ENCODE results near the gene MAL. TPM values are rescaled to one million over a fixed set of nuclear protein-coding genes. Genes with fewer than 3 reads are reported as not detected.

The MAL gene
- total and polyA plus RNA-seq, 2 of the 8 experiments (the other 6 are each of a cell fraction or from before 2014, with no cell fraction given), result not detected

GRCh38 chr2:95061601-95062183 lies 36.2 kb downstream of the MAL start:
- H3K56ac ChIP-seq (replicated peaks; ENCODE audit: insufficient read length, low read depth, low read length), result no peak overlapping the region
- no peak overlapping the region for H2AK5ac ChIP-seq (ENCODE audit: low read depth, low read length)
- ChIA-PET CTCF (ENCODE audit: partially characterized antibody) (interaction anchor here (0.9 kb wide), 1 partner anchor 17 kb away, joined by 3 read pairs; no protein-coding TSS in a partner anchor), POLR2A (ENCODE audit: partially characterized antibody) (no interaction called here)
- H3K18ac ChIP-seq (ENCODE audit: extremely low read depth, low read length), result no peak overlapping the region
- H3K23me2 ChIP-seq (ENCODE audit: low read depth, low read length), result no peaks in the 10 kb centered on the region
- H4K8ac ChIP-seq (ENCODE audit: extremely low read depth, insufficient read depth, low read length), result peak overlapping the region; percentile 51
- no peak overlapping the region for H4K5ac ChIP-seq (ENCODE audit: insufficient read length, low read depth, low read length)
- no peak overlapping the region for H3K27ac ChIP-seq (ENCODE audit: low read depth, low read length)
- H3K9me3 ChIP-seq (ENCODE audit: insufficient read depth in 2 of 2, low read depth in 1 of 2, low read length in 1 of 2), result peaks cover 63 to 81% of the 10 kb centered on the region in 2 experiments
- no peak overlapping the region for H3K4me3 ChIP-seq (ENCODE audit: extremely low read depth in 1 of 4, insufficient read depth in 2 of 4, low read depth in 3 of 4, low read length in 4 of 4)
- H3K36me3 ChIP-seq (ENCODE audit: control insufficient read depth in 2 of 4, insufficient read depth in 4 of 4, low read length in 3 of 4), result no peaks in the 10 kb centered on the region
- H2BK12ac ChIP-seq (ENCODE audit: low read depth, low read length), result no peak overlapping the region
- H4K20me1 ChIP-seq (replicated peaks in 1 of 2; ENCODE audit: control insufficient read depth in 1 of 2, insufficient read depth in 2 of 2, low read length in 2 of 2), result no peaks in the 10 kb centered on the region
- no peak overlapping the region for H2BK15ac ChIP-seq (ENCODE audit: low read length)
- no peak overlapping the region for H2BK20ac ChIP-seq (ENCODE audit: low read length)
- FAIRE-seq (no peak), DNase-seq (ENCODE audit: low read depth in 1 of 2, low spot score in 2 of 2) (no peak)
- no peak overlapping the region; a peak in 1 of 4 replicates for H3K4me2 ChIP-seq (ENCODE audit: insufficient read depth in 1 of 2, low read depth in 2 of 2, low read length in 2 of 2)
- no peak overlapping the region for H2AFZ ChIP-seq (ENCODE audit: low read length)
- H3K9ac ChIP-seq (replicated peaks in 1 of 4; ENCODE audit: extremely low read depth in 1 of 4, low read depth in 3 of 4, low read length in 3 of 4), result no peak overlapping the region
- no peaks in the 10 kb centered on the region for H3K79me2 ChIP-seq (ENCODE audit: control insufficient read depth in 1 of 2, insufficient read depth in 2 of 2, low read length in 2 of 2)
- H3K4me1 ChIP-seq (replicated peaks in 1 of 4; ENCODE audit: control insufficient read depth in 3 of 4, insufficient read depth in 4 of 4, low read length in 3 of 4), result peaks cover 0 to 5% (median 0%) of the 10 kb centered on the region in 4 experiments; a peak in 1 of 7 replicates
- H3K23ac ChIP-seq (ENCODE audit: insufficient read length), result no peak overlapping the region
- H3K14ac ChIP-seq (ENCODE audit: insufficient read length), result no peak overlapping the region
- WGBS, 2 experiments (ENCODE audit: extremely low coverage in 1 of 2, insufficient coverage in 1 of 2, insufficient read length in 1 of 2, insufficient replicate concordance in 2 of 2, low coverage in 1 of 2, low lambda C conversion rate in 2 of 2, missing lambda C conversion rate in 1 of 2), result 70% methylated on average over 11 of the region's 11 CpGs; no CpG with 5 or more reads in 1 of the 2 experiments
- H3K4ac ChIP-seq (replicated peaks; ENCODE audit: insufficient read length, low read depth, low read length), result no peak overlapping the region
- no peaks in the 10 kb centered on the region for H3K79me1 ChIP-seq (ENCODE audit: low read depth, low read length)
- H2BK120ac ChIP-seq (replicated peaks; ENCODE audit: low read depth, low read length), result no peak overlapping the region
- no peak overlapping the region for H4K91ac ChIP-seq (replicated peaks; ENCODE audit: insufficient read length, low read length)
- no peaks in the 10 kb centered on the region for H3K27me3 ChIP-seq (replicated peaks in 1 of 4; ENCODE audit: control insufficient read depth in 3 of 4, extremely low read depth in 1 of 4, insufficient read depth in 3 of 4, low read length in 3 of 4)
- no peak overlapping the region for H2BK5ac ChIP-seq (ENCODE audit: low read depth, low read length)
- no peak for TF ChIP-seq CHD2 (IDR thresholded peaks at IDR 0.05; ENCODE audit: low read length)
- TF ChIP-seq, protein P1, sequence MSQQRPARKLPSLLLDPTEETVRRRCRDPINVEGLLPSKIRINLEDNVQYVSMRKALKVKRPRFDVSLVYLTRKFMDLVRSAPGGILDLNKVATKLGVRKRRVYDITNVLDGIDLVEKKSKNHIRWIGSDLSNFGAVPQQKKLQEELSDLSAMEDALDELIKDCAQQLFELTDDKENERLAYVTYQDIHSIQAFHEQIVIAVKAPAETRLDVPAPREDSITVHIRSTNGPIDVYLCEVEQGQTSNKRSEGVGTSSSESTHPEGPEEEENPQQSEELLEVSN (IDR thresholded peaks at IDR 0.05), result no peak
- TF ChIP-seq SIRT6 (IDR thresholded peaks at IDR 0.05; ENCODE audit: low read length), result no peak

All from H1 (cell line).